Naive thymus-derived CD4-positive, alpha-beta T cell (primary cell): ENCODE results near the gene GPR158. TPM values are rescaled to one million over a fixed set of nuclear protein-coding genes. Genes with fewer than 3 reads are reported as not detected.

Experiments used
- ATAC-seq: fragments of 150-1000 bp; cut with Tn5 transposase; 2 replicates; pipeline ENCODE4 v1.10.0; 2021; ENCODE audit warnings: mild to moderate bottlenecking, moderate library complexity
- CTCF ChIA-PET: fragments of 350-600 bp; sonication (Branson Sonifier 250); formaldehyde crosslinking; loops from one replicate; lab custom pipeline; 2021; ENCODE audit warnings: antibody characterized with exemption; lab: Charles Lee
- POLR2A ChIA-PET: fragments of 350-600 bp; sonication (Branson Sonifier 250); formaldehyde crosslinking; loops from one replicate; lab custom pipeline; 2021; ENCODE audit warnings: antibody characterized with exemption, inconsistent platforms; lab: Charles Lee
- DNase-seq, 9 donors: peaks; one replicate each; pipeline versions ENCODE4 v3.0.0 to v3.0.0-alpha.2; 2020 to 2022; ENCODE audit warnings: mixed read lengths in 1 of 9
- H3K27ac ChIP-seq: one replicate; pipeline ENCODE4 v1.7.0; 2013; ENCODE audit warnings: mild to moderate bottlenecking, low read depth, low read length, moderate library complexity
- H3K27me3 ChIP-seq, 2 donors: one replicate each; pipeline ENCODE4 v1.7.0; 2013; ENCODE audit warnings: low read length in 2 of 2, mild to moderate bottlenecking in 2 of 2, moderate library complexity in 2 of 2; ENCODE audit not compliant: control insufficient read depth in 2 of 2, insufficient read depth in 2 of 2
- H3K36me3 ChIP-seq, 3 experiments: 1 replicate in 2 of 3; 2 replicates in 1 of 3; pipeline ENCODE4 v1.7.0; 2013; ENCODE audit warnings: low read length in 3 of 3, mild to moderate bottlenecking in 3 of 3, moderate library complexity in 1 of 3; ENCODE audit not compliant: insufficient read depth in 3 of 3, control insufficient read depth in 2 of 3
- H3K4me1 ChIP-seq, 2 donors: one replicate each; pipeline ENCODE4 v1.7.0; 2013; ENCODE audit warnings: low read length in 2 of 2, mild to moderate bottlenecking in 2 of 2, moderate library complexity in 1 of 2; ENCODE audit not compliant: control insufficient read depth in 2 of 2, insufficient read depth in 2 of 2
- H3K4me3 ChIP-seq: 2 replicates; pipeline ENCODE4 v1.7.0; 2013; ENCODE audit warnings: mild to moderate bottlenecking, low read length
- H3K9me3 ChIP-seq, 3 experiments: 1 replicate in 2 of 3; 2 replicates in 1 of 3; pipeline ENCODE4 v1.7.0; 2013; ENCODE audit warnings: low read length in 3 of 3; ENCODE audit not compliant: control insufficient read depth in 2 of 3
- H3K27ac Mint-ChIP-seq, 9 donors: one replicate each; pipeline ENCODE4 v1.8.0; 2020 to 2022; ENCODE audit warnings: mixed read lengths in 9 of 9, mild to moderate bottlenecking in 8 of 9, moderate library complexity in 5 of 9, inconsistent platforms in 2 of 9
- H3K27me3 Mint-ChIP-seq, 5 donors: one replicate each; pipeline ENCODE4 v1.8.0; 2021 to 2022; ENCODE audit warnings: mixed read lengths in 5 of 5, mild to moderate bottlenecking in 1 of 5
- H3K36me3 Mint-ChIP-seq, 5 donors: one replicate each; pipeline ENCODE4 v1.8.0; 2020 to 2022; ENCODE audit warnings: mixed read lengths in 5 of 5, mild to moderate bottlenecking in 3 of 5, inconsistent platforms in 1 of 5
- H3K4me1 Mint-ChIP-seq, 7 donors: one replicate each; pipeline ENCODE4 v1.8.0; 2020 to 2022; ENCODE audit warnings: mixed read lengths in 7 of 7, mild to moderate bottlenecking in 3 of 7, inconsistent platforms in 1 of 7
- H3K4me3 Mint-ChIP-seq, 10 donors: one replicate each; pipeline ENCODE4 v1.8.0; 2020 to 2022; ENCODE audit warnings: mild to moderate bottlenecking in 10 of 10, mixed read lengths in 10 of 10, moderate library complexity in 6 of 10, inconsistent platforms in 2 of 10
- H3K9me3 Mint-ChIP-seq, 11 donors: one replicate each; pipeline ENCODE4 v1.8.0; 2020 to 2022; ENCODE audit warnings: mixed read lengths in 11 of 11, mild to moderate bottlenecking in 4 of 11, inconsistent platforms in 1 of 11, moderate library complexity in 1 of 11
- intact Hi-C, 2 donors: fragments of 100-400 bp; cut with micrococcal nuclease; formaldehyde crosslinking; loops; one replicate each; pipeline ENCODE4 v1.15.1; 2023
- polyA plus RNA-seq, 2 donors: library from polyadenylated mRNA; unstranded; fragments of 300-500 nt; fragmentation: Illumina TruSeq; gene quantifications; one replicate each; pipeline ENCODE4 v1.2.3, GENCODE V29; 2021
- total RNA-seq, 6 experiments: library from RNA in 5 of 6; stranded (reverse) in 5 of 6; gene quantifications; 1 replicate in 5 of 6; 2 replicates in 1 of 6; pipeline ENCODE4 v1.2.3 and lab custom pipeline; 2021 to 2026

The GPR158 gene
- total and polyA plus RNA-seq, 7 experiments from 2014 or later = not detected

DNA sequence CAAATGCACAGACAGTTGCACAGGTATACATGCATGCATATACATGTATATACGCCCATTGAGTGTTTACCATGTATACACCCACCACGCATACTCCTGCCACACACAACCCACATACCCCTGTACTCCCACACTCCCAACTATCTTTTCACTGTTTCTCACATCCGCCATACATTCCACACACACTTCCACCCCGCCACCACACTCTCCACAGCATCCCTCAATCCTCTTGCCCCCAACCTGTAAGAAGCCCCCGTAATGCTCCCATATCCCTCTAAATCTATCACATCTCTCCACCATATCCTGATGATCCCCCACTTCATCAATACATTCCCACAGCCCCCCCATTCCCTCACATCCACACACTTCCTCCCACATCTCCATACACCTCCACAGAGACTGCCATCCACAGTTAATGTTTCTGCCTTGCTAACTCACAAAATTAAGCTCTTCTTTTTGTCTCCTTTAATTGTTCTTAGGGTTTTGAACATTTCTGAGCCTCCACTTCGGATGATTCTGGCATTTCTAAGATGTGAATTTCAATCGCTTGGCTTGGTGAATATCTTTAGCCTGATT lies 47.4 kb downstream of the GPR158 start:
- no peak overlapping the region for H3K4me3 Mint-ChIP-seq

DNA sequence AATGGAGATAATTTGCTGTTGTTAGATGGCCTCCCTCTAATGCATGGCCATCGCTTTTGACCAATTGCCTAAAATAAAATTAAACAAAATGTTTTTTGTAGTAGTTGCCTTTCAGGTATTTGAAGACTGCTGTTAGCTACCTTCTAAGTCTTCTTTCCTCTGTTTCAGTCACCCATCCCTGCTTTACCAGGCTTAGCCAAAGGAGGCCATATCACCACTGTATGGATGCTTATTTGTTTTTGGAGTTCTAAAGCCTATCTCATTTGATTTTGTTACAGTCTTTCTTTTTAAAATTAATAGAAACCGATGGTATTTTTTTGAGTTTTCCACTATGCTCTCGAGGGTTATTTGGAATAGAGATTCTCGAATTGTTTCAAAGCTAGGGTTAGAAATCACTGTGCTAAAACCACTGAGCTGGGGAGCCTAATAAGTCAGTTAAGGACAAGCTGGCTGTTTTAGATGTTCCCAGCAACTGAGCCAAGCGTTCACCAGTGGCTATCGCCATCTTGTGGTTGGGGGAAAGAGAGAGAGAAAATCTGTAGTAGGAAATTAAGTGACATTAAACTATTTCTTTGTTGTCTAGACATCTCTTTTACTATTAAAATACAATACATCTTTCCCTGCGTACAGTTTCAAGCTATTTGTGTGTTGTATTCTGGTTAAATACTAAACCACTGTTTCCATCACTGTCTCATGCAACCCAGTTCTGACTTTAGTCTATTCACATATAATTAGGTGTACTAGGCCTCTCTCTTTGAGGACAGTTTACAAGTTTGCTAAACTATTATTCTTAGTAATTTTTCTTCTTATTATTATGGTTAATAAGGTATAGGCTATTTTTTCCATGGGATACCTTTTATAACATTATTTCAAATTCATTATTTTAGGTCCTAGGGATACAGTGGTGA lies 52.2 kb downstream of the GPR158 start:
- intact Hi-C loops = loop anchor here in 1 of 2 donors (2.0 kb wide), 1 partner anchor 584 kb away; no protein-coding TSS in a partner anchor
- H3K9me3 ChIP-seq = no peaks in the 10 kb centered on the region
- no peaks in the 10 kb centered on the region for H3K36me3 ChIP-seq
- no peaks in the 10 kb centered on the region for H3K27me3 ChIP-seq
- Mint-ChIP-seq H3K27me3 (peaks cover 0 to 4% (median 0%) of the 10 kb centered on the region in 5 donors), H3K27ac (no peak overlapping the region), H3K9me3 (no peaks in the 10 kb centered on the region), H3K36me3 (no peaks in the 10 kb centered on the region), H3K4me3 (no peak overlapping the region), H3K4me1 (peaks cover 0 to 1% (median 0%) of the 10 kb centered on the region in 7 donors)
- H3K4me1 ChIP-seq = no peaks in the 10 kb centered on the region
- ChIA-PET POLR2A (no interaction called here), CTCF (no interaction called here)
- ATAC-seq = no peak
- no peak overlapping the region for H3K27ac ChIP-seq
- no peak overlapping the region for H3K4me3 ChIP-seq
- peak in 4 of 9 donors; percentile 1 to 9 (median 2) for DNase-seq

More for the DNA sequence above, 47.4 kb downstream of the GPR158 start:
- DNase-seq = no peak
- no peak overlapping the region for H3K27ac ChIP-seq
- Mint-ChIP-seq H3K9me3 (peaks cover 0 to 2% (median 0%) of the 10 kb centered on the region in 11 donors), H3K27ac (no peak overlapping the region), H3K4me1 (peaks cover 0 to 1% (median 0%) of the 10 kb centered on the region in 7 donors), H3K36me3 (no peaks in the 10 kb centered on the region), H3K27me3 (peaks cover 0 to 8% (median 3%) of the 10 kb centered on the region in 5 donors)
- no peaks in the 10 kb centered on the region for H3K27me3 ChIP-seq
- no peaks in the 10 kb centered on the region for H3K4me1 ChIP-seq
- intact Hi-C loops = no loop called here
- ATAC-seq = no peak
- ChIA-PET POLR2A (no interaction called here), CTCF (no interaction called here)
- H3K4me3 ChIP-seq = no peak overlapping the region
- no peaks in the 10 kb centered on the region for H3K9me3 ChIP-seq
- H3K36me3 ChIP-seq = no peaks in the 10 kb centered on the region

DNA sequence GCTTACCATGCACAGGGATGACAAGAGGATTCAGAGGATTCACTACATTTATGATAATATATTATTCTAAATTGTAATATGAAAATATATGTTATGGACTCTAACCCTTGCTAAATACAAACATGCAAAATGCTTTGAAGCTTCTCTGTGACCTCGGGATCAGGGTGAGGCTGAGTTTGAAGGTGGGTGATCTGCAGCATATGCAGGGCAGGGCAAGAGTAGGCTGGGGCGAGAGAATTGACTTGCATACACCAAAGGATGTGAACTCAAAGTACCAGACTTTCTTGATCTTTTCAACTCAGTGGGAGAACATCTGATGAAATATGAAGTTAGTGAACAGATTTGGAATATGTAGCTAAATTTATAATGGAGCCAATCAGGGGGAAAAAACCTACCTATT lies 57.0 kb downstream of the GPR158 start:
- ATAC-seq (no peak), DNase-seq (no peak)
- no peaks in the 10 kb centered on the region for H3K9me3 ChIP-seq
- Mint-ChIP-seq H3K4me1 (peaks cover 0 to 2% (median 0%) of the 10 kb centered on the region in 7 donors), H3K27ac (no peak overlapping the region), H3K4me3 (no peak overlapping the region), H3K36me3 (no peaks in the 10 kb centered on the region), H3K9me3 (peaks cover 0 to 5% (median 0%) of the 10 kb centered on the region in 11 donors), H3K27me3 (peaks cover 0 to 4% (median 0%) of the 10 kb centered on the region in 5 donors)
- H3K4me3 ChIP-seq = no peak overlapping the region
- intact Hi-C loops = no loop called here
- no peak overlapping the region for H3K27ac ChIP-seq
- no peaks in the 10 kb centered on the region for H3K27me3 ChIP-seq
- H3K36me3 ChIP-seq = no peaks in the 10 kb centered on the region
- ChIA-PET CTCF (no interaction called here), POLR2A (interaction anchor here (0.6 kb wide), 1 partner anchor 54 kb away, joined by 3 read pairs; no protein-coding TSS in a partner anchor)
- H3K4me1 ChIP-seq = no peaks in the 10 kb centered on the region

DNA sequence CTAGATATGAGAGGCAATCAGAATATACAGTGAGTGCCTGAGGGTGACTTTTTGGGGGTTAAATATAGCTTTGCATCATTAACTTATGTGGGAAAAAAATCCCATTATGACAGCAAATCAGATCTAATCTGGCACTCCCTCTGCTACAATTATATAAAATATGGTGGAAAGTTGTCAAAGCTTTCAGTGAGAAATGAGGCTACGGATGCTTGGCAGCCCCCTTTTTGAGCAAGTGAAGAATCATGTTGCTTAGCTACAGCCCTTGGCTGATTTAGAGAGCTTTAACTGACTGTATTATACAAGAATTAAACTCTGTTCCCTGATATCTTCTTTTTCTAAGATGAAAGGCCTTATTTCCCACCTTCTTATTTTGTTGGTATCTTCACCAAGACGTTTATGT lies 57.4 kb downstream of the GPR158 start:
- Histone ChIP-seq H3K36me3 (no peaks in the 10 kb centered on the region), H3K27me3 (no peaks in the 10 kb centered on the region), H3K4me1 (no peaks in the 10 kb centered on the region), H3K27ac (no peak overlapping the region), H3K4me3 (no peak overlapping the region), H3K9me3 (no peaks in the 10 kb centered on the region)
- H3K4me1 Mint-ChIP-seq = peaks cover 0 to 2% (median 0%) of the 10 kb centered on the region in 7 donors
- ATAC-seq (no peak), DNase-seq (no peak)
- intact Hi-C loops = no loop called here
- POLR2A ChIA-PET = interaction anchor here (0.6 kb wide), 1 partner anchor 54 kb away, joined by 3 read pairs; no protein-coding TSS in a partner anchor
- H3K27me3 Mint-ChIP-seq = peaks cover 0 to 4% (median 0%) of the 10 kb centered on the region in 5 donors
- no peak overlapping the region for H3K27ac Mint-ChIP-seq
- H3K4me3 Mint-ChIP-seq = no peak overlapping the region
- H3K36me3 Mint-ChIP-seq = no peaks in the 10 kb centered on the region
- CTCF ChIA-PET = no interaction called here
- peaks cover 0 to 5% (median 0%) of the 10 kb centered on the region in 11 donors for H3K9me3 Mint-ChIP-seq

DNA sequence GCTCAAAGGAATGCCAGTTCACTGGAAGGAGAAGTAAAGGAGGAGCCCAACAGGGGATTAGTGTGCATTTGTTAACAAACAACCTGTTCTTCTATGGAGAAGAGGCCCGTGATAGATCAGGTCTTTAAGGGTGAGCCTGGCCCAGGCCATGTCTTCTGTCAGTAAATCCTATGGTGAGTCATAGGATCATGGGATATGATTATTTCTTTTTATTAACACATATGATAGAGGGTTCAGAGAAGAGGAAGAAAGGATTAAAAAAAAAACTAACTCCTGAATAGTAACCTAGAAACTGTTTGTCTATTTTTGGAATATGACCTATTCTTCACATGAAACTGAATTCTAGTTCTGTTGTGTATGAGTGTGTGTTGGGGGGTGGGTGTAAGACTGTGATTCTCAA lies 70.4 kb downstream of the GPR158 start:
- no peaks in the 10 kb centered on the region for H3K4me1 ChIP-seq
- no peak for DNase-seq
- H3K36me3 ChIP-seq = no peaks in the 10 kb centered on the region
- H3K27ac Mint-ChIP-seq = no peak overlapping the region
- no peak overlapping the region for H3K27ac ChIP-seq
- CTCF ChIA-PET = no interaction called here
- H3K9me3 ChIP-seq = no peaks in the 10 kb centered on the region
- no peaks in the 10 kb centered on the region for H3K36me3 Mint-ChIP-seq
- H3K9me3 Mint-ChIP-seq = peaks cover 0 to 6% (median 0%) of the 10 kb centered on the region in 11 donors
- POLR2A ChIA-PET = no interaction called here
- H3K27me3 Mint-ChIP-seq = peaks cover 0 to 5% (median 0%) of the 10 kb centered on the region in 5 donors
- no peak overlapping the region for H3K4me3 ChIP-seq
- ATAC-seq = no peak
- no peaks in the 10 kb centered on the region for H3K27me3 ChIP-seq
- H3K4me3 Mint-ChIP-seq = no peak overlapping the region
- intact Hi-C loops = no loop called here
- H3K4me1 Mint-ChIP-seq = no peaks in the 10 kb centered on the region

DNA sequence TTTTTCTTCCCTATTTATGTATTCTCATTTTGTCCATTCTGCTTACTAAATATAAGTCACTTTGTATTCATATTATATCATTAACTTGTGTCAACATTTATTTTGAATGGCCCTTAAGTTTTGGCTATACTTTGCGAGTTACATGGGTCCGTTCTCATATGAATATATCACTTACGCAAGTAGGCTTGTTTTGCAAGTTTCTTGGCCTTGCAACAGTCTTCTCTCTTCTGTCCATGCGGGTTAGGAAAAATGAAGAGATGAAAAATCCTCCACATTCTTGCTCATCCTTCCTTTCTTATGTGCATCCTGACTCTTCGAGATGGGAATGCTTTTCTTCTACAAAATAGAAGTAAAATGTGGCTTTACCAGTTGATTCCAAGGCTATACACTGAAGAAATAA lies 82.8 kb downstream of the GPR158 start:
- Histone ChIP-seq H3K4me3 (no peak overlapping the region), H3K36me3 (no peaks in the 10 kb centered on the region), H3K9me3 (no peaks in the 10 kb centered on the region), H3K4me1 (no peaks in the 10 kb centered on the region), H3K27ac (no peak overlapping the region), H3K27me3 (no peaks in the 10 kb centered on the region)
- no peak overlapping the region for H3K27ac Mint-ChIP-seq
- H3K36me3 Mint-ChIP-seq = no peaks in the 10 kb centered on the region
- POLR2A ChIA-PET = no interaction called here
- peaks cover 0 to 4% (median 0%) of the 10 kb centered on the region in 5 donors for H3K27me3 Mint-ChIP-seq
- CTCF ChIA-PET = no interaction called here
- intact Hi-C loops = no loop called here
- no peak for DNase-seq
- no peak for ATAC-seq
- H3K9me3 Mint-ChIP-seq = no peaks in the 10 kb centered on the region
- H3K4me1 Mint-ChIP-seq = no peaks in the 10 kb centered on the region
- no peak overlapping the region for H3K4me3 Mint-ChIP-seq
